GM18870 (cell line): ENCODE results near the gene TADA2A.

ENCODE experiments used
- ATAC-seq: cut with Tn5 transposase; IDR thresholded peaks from one replicate; pipeline ENCODE4 v1.9.1; 2021; ENCODE audit warnings: moderate library complexity; ENCODE audit not compliant: unreplicated experiment

The TADA2A gene

GRCh38 chr17:37458805-37459204 is 52.1 kb downstream of the TADA2A start:
- ATAC-seq = no peak

- no peak for ATAC-seq
Measured at GRCh38 chr17:37461668-37462067, 55.0 kb downstream of the TADA2A start.

- no peak for ATAC-seq
Measured at GRCh38 chr17:37462492-37462891, 55.8 kb downstream of the TADA2A start.

- no peak for ATAC-seq
Measured at GRCh38 chr17:37463039-37463438, 56.4 kb downstream of the TADA2A start.

GRCh38 chr17:37465069-37465616 is 58.5 kb downstream of the TADA2A start:
- ATAC-seq = no peak

- no peak for ATAC-seq
Measured at GRCh38 chr17:37466471-37466870, 59.8 kb downstream of the TADA2A start.

- no peak for ATAC-seq
Measured at GRCh38 chr17:37470181-37470580, 63.5 kb downstream of the TADA2A start.

GRCh38 chr17:37475731-37476420 is 69.2 kb downstream of the TADA2A start:
- ATAC-seq = no peak

GRCh38 chr17:37476431-37477120 is 69.9 kb downstream of the TADA2A start:
- ATAC-seq = no peak

- ATAC-seq = no peak
Measured at GRCh38 chr17:37478187-37478586, 71.5 kb downstream of the TADA2A start.

GRCh38 chr17:37479025-37479424 is 72.3 kb downstream of the TADA2A start:
- no peak for ATAC-seq

- ATAC-seq = no peak
Measured at GRCh38 chr17:37480427-37480826, 73.7 kb downstream of the TADA2A start.

GRCh38 chr17:37481001-37481665 is 74.4 kb downstream of the TADA2A start:
- no peak for ATAC-seq

- ATAC-seq = no peak
Measured at GRCh38 chr17:37483311-37484039, 76.8 kb downstream of the TADA2A start.

- ATAC-seq = no peak
Measured at GRCh38 chr17:37485938-37486570, 79.4 kb downstream of the TADA2A start.

- ATAC-seq = no peak
Measured at GRCh38 chr17:37488009-37488604, 81.4 kb downstream of the TADA2A start.

GRCh38 chr17:37488607-37489196 is 82.0 kb downstream of the TADA2A start:
- peak; percentile 13 for ATAC-seq

- ATAC-seq = peak; percentile 39
Measured at GRCh38 chr17:37489197-37490001, 82.7 kb downstream of the TADA2A start, which contains the start of gene DUSP14. Gene DUSP14 (plus strand): TSS chr17:37489891. CDS start chr17:37512273, 22,382 bp downstream.
